ENCODE data around the gene FOXN3.

The FOXN3 gene

GRCh38 chr14:89217891-89218290 lies 199.1 kb downstream of the FOXN3 start:
- no peak overlapping the region for H3K4me2 ChIP-seq (ENCODE audit: low read depth, low read length, poor library complexity, severe bottlenecking)
- H3K27me3 ChIP-seq (ENCODE audit: insufficient read depth, low read length, poor library complexity, severe bottlenecking) = no peaks in the 10 kb centered on the region
- H3K36me3 ChIP-seq (ENCODE audit: insufficient read depth, low read length) = peaks cover 26% of the 10 kb centered on the region
- peaks cover 30% of the 10 kb centered on the region for H3K4me1 ChIP-seq (ENCODE audit: insufficient read depth, low read length, poor library complexity, severe bottlenecking)
- no peaks in the 10 kb centered on the region for H3K9me2 ChIP-seq (replicated peaks; ENCODE audit: low read depth, low read length)
- H2AFZ ChIP-seq (ENCODE audit: low read length) = no peak overlapping the region
- H3K79me2 ChIP-seq (ENCODE audit: insufficient read depth, low read length) = peaks cover 29% of the 10 kb centered on the region; the same call in 1 of the 2 replicates
- H4K20me1 ChIP-seq (ENCODE audit: insufficient read depth, low read length, poor library complexity, severe bottlenecking) = peaks cover 36% of the 10 kb centered on the region
- TF ChIP-seq, protein P1, sequence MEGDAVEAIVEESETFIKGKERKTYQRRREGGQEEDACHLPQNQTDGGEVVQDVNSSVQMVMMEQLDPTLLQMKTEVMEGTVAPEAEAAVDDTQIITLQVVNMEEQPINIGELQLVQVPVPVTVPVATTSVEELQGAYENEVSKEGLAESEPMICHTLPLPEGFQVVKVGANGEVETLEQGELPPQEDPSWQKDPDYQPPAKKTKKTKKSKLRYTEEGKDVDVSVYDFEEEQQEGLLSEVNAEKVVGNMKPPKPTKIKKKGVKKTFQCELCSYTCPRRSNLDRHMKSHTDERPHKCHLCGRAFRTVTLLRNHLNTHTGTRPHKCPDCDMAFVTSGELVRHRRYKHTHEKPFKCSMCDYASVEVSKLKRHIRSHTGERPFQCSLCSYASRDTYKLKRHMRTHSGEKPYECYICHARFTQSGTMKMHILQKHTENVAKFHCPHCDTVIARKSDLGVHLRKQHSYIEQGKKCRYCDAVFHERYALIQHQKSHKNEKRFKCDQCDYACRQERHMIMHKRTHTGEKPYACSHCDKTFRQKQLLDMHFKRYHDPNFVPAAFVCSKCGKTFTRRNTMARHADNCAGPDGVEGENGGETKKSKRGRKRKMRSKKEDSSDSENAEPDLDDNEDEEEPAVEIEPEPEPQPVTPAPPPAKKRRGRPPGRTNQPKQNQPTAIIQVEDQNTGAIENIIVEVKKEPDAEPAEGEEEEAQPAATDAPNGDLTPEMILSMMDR (conservative IDR thresholded peaks at IDR 0.05; ENCODE audit: low read length) = no peak
- TF ChIP-seq EZH2phosphoT487 (IDR thresholded peaks at IDR 0.05; ENCODE audit: borderline replicate concordance) = no peak
- H3K4me3 ChIP-seq (ENCODE audit: low read length, poor library complexity, severe bottlenecking) = no peak overlapping the region
- H3K9me3 ChIP-seq (ENCODE audit: insufficient read depth, low read depth, low read length) = no peaks in the 10 kb centered on the region
- no peak overlapping the region for H3K9ac ChIP-seq (ENCODE audit: low read depth, low read length, poor library complexity, severe bottlenecking)
- H3F3A ChIP-seq (ENCODE audit: low read depth) = 0 out of 2 replicates have a peak, but pooled peaks cover 4% of the 10 kb centered on the region

DNA sequence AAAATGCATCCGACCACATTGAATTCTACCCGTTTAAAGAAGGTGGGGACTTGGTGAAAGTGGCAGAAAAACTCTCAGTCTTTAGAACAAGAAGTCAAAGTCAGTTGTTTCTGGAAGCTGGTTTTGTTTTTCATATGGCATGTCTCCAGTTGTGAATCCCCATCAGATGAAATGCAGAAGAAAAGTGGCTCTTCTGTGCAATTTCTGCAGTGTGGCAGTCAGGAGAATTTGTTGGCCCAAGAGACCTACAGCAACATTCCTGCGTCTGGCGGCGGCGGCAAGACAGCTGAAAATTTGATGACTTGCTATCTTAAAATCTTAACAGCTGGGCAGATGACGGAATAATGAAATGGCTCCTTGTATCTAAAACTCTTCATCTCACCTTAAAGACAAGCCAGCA lies 201.5 kb downstream of the FOXN3 start:
- Histone ChIP-seq H3F3A (ENCODE audit: low read depth) (no peaks in the 10 kb centered on the region), H3K9ac (ENCODE audit: low read depth, low read length, poor library complexity, severe bottlenecking) (no peak overlapping the region), H3K4me3 (ENCODE audit: low read length, poor library complexity, severe bottlenecking) (no peak overlapping the region), H3K79me2 (ENCODE audit: insufficient read depth, low read length) (peaks cover 36% of the 10 kb centered on the region), H3K4me1 (ENCODE audit: insufficient read depth, low read length, poor library complexity, severe bottlenecking) (peaks cover 35% of the 10 kb centered on the region), H4K20me1 (ENCODE audit: insufficient read depth, low read length, poor library complexity, severe bottlenecking) (peaks cover 21% of the 10 kb centered on the region), H3K36me3 (ENCODE audit: insufficient read depth, low read length) (peaks cover 33% of the 10 kb centered on the region), H3K9me2 (replicated peaks; ENCODE audit: low read depth, low read length) (no peaks in the 10 kb centered on the region), H2AFZ (ENCODE audit: low read length) (no peak overlapping the region), H3K27me3 (ENCODE audit: insufficient read depth, low read length, poor library complexity, severe bottlenecking) (no peaks in the 10 kb centered on the region), H3K9me3 (ENCODE audit: insufficient read depth, low read depth, low read length) (no peaks in the 10 kb centered on the region), H3K4me2 (ENCODE audit: low read depth, low read length, poor library complexity, severe bottlenecking) (no peak overlapping the region)
- no peak for TF ChIP-seq EZH2phosphoT487 (IDR thresholded peaks at IDR 0.05; ENCODE audit: borderline replicate concordance)
- TF ChIP-seq, protein P1 (conservative IDR thresholded peaks at IDR 0.05; ENCODE audit: low read length) = no peak

- Histone ChIP-seq H3K9me2 (replicated peaks; ENCODE audit: low read depth, low read length) (no peaks in the 10 kb centered on the region), H4K20me1 (ENCODE audit: insufficient read depth, low read length, poor library complexity, severe bottlenecking) (peaks cover 17% of the 10 kb centered on the region), H3K4me2 (ENCODE audit: low read depth, low read length, poor library complexity, severe bottlenecking) (no peak overlapping the region), H3K27me3 (ENCODE audit: insufficient read depth, low read length, poor library complexity, severe bottlenecking) (no peaks in the 10 kb centered on the region), H3K4me1 (ENCODE audit: insufficient read depth, low read length, poor library complexity, severe bottlenecking) (peaks cover 33% of the 10 kb centered on the region), H2AFZ (ENCODE audit: low read length) (no peak overlapping the region), H3K36me3 (ENCODE audit: insufficient read depth, low read length) (peaks cover 29% of the 10 kb centered on the region), H3K9ac (ENCODE audit: low read depth, low read length, poor library complexity, severe bottlenecking) (no peak overlapping the region), H3K9me3 (ENCODE audit: insufficient read depth, low read depth, low read length) (no peaks in the 10 kb centered on the region), H3K4me3 (ENCODE audit: low read length, poor library complexity, severe bottlenecking) (no peak overlapping the region), H3K79me2 (ENCODE audit: insufficient read depth, low read length) (peaks cover 33% of the 10 kb centered on the region), H3F3A (ENCODE audit: low read depth) (no peaks in the 10 kb centered on the region)
- TF ChIP-seq, protein P1 (conservative IDR thresholded peaks at IDR 0.05; ENCODE audit: low read length) = no peak
- no peak for TF ChIP-seq EZH2phosphoT487 (IDR thresholded peaks at IDR 0.05; ENCODE audit: borderline replicate concordance)
These were observed 201.9 kb downstream of the FOXN3 start for GRCh38 chr14:89215114-89215513.
